Hepatocyte (in vitro differentiated cells): ENCODE measurements around the gene GDPD2.

ENCODE experiments used
- CTCF ChIP-seq: fragments of 200-600 bp; sonication (generic); IDR thresholded peaks from 2 replicates; pipeline ENCODE4 v1.5.1; 2016; ENCODE audit warnings: antibody characterized with exemption, mild to moderate bottlenecking; ENCODE audit not compliant: poor library complexity
- EZH2 ChIP-seq: fragments of 200-600 bp; sonication (generic); IDR thresholded peaks from 2 replicates; pipeline ENCODE4 v1.6.1; 2016; ENCODE audit warnings: antibody characterized with exemption, mild to moderate bottlenecking, borderline replicate concordance
- EZH2phosphoT487 ChIP-seq: fragments of 200-600 bp; sonication (generic); IDR thresholded peaks from one replicate; pipeline ENCODE4 v1.6.1; 2018; ENCODE audit warnings: antibody characterized with exemption, mild to moderate bottlenecking, low read depth, moderate library complexity; ENCODE audit not compliant: unreplicated experiment, severe bottlenecking

DNA sequence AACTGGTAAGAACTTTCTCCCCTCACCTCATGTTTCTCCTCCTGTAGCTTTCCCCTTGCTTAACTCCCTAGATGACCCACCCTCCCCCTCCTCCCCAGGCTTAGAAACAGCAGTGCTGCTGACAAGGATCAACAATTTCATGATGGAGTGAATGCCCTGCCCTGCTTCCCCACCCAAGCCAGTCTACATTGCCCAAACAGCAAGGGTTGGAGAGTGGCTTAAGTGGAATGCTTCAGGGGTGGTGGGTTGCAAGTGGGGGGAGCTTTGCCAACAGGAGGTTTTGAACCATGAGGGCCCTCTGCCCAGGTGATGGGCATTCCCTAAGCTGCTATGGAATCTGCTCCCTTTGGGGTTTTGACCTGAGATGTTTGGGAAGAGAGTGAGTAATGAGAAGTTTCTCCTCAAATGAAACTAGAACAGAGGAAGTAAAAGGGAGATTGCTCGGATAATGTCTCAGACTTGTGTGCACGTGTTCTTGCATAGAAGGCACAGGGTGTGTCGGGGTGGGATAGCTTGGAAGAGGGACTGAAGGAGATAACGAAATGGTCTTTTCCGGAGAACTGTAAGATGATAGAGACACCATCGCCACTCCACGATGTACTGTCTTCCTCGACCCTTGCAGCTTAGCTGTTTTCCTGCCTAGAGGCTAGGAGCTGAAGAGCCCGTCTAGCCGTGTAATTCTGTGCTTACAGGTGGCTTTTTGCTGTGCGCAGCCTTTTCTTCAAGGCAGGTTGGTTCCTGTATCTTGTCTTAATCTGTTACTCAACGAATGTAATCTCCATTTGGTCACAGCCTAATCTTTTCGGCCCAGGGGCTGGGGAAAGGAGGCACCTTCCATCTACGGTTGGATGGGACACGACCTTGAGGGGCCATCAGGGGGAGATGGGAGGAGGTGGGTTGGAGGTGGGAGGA, 10.1 kb downstream of the GDPD2 start:
- TF ChIP-seq CTCF: no peak
- no peak for TF ChIP-seq EZH2
- TF ChIP-seq EZH2phosphoT487: no peak
